NCI-H2196 treated with DMSO at 0.1 percent for 48 hours (cell line): Measurements from ENCODE around the gene CLEC11A.
"Not testable (repeated sequence)": the region's sequence is repeated elsewhere in the genome, so short reads cannot be mapped to it uniquely, and the experiment has no call there.

Source experiments
- DNase-seq: peaks from one replicate; lab custom pipeline; 2025; ENCODE audit not compliant: unreplicated experiment; lab: John Stamatoyannopoulos, UW

CLEC11A gene

GRCh38 chr19:50721441-50722137, 1.6 kb upstream of the CLEC11A start:
- DNase-seq: no peak

- DNase-seq: no peak
Observed at GRCh38 chr19:50722201-50723013, 757 bp upstream of the CLEC11A start.

GRCh38 chr19:50723735-50724521, 764 bp downstream of the CLEC11A start:
- DNase-seq: no peak

- DNase-seq: peak; percentile 98
Observed at GRCh38 chr19:50724522-50725217, 1.5 kb downstream of the CLEC11A start.

GRCh38 chr19:50725218-50725910, 2.2 kb downstream of the CLEC11A start:
- DNase-seq: no peak

GRCh38 chr19:50725911-50726230, 2.7 kb downstream of the CLEC11A start:
- DNase-seq: no peak

- DNase-seq: no peak
Observed at GRCh38 chr19:50728084-50728737, 5.0 kb downstream of the CLEC11A start.

GRCh38 chr19:50729894-50730293, 6.7 kb downstream of the CLEC11A start:
- DNase-seq: no peak

GRCh38 chr19:50735869-50736268, 12.7 kb downstream of the CLEC11A start:
- no peak for DNase-seq

GRCh38 chr19:50736338-50736737, 13.2 kb downstream of the CLEC11A start:
- no peak for DNase-seq

GRCh38 chr19:50739132-50739913, 16.2 kb downstream of the CLEC11A start:
- no peak for DNase-seq

- DNase-seq: no peak
Observed at GRCh38 chr19:50739914-50740426, 16.8 kb downstream of the CLEC11A start.

GRCh38 chr19:50741179-50741933, 18.2 kb downstream of the CLEC11A start:
- DNase-seq: no peak

GRCh38 chr19:50743537-50743936, 20.4 kb downstream of the CLEC11A start:
- no peak for DNase-seq

GRCh38 chr19:50745221-50745620, 22.1 kb downstream of the CLEC11A start:
- DNase-seq: no peak

- DNase-seq: not testable (repeated sequence)
Observed at GRCh38 chr19:50747141-50747540, 24.0 kb downstream of the CLEC11A start.

GRCh38 chr19:50749490-50749889, 26.3 kb downstream of the CLEC11A start:
- no peak for DNase-seq

- no peak for DNase-seq
Observed at GRCh38 chr19:50750010-50750409, 26.8 kb downstream of the CLEC11A start.
